Subcutaneous abdominal adipose tissue (tissue), 5 donors: Measurements from ENCODE around the gene SOX14.

ENCODE experiments used
- H3K27ac ChIP-seq: one replicate; pipeline ENCODE4 v1.7.0; 2013; ENCODE audit warnings: low read depth, mild to moderate bottlenecking, inconsistent platforms, low read length, moderate library complexity
- H3K27me3 ChIP-seq, 5 donors: one replicate each; pipeline ENCODE4 v1.7.0; 2013; ENCODE audit warnings: low read length in 5 of 5, inconsistent platforms in 1 of 5; ENCODE audit not compliant: control insufficient read depth in 5 of 5, insufficient read depth in 4 of 5
- H3K36me3 ChIP-seq, 5 donors: one replicate each; pipeline ENCODE4 v1.7.0; 2013; ENCODE audit warnings: low read length in 5 of 5; ENCODE audit not compliant: control insufficient read depth in 5 of 5, insufficient read depth in 5 of 5
- H3K4me1 ChIP-seq, 5 donors: one replicate each; pipeline ENCODE4 v1.7.0; 2013; ENCODE audit warnings: low read length in 5 of 5, mild to moderate bottlenecking in 3 of 5, moderate library complexity in 1 of 5; ENCODE audit not compliant: control insufficient read depth in 5 of 5, insufficient read depth in 5 of 5
- H3K4me3 ChIP-seq, 5 donors: one replicate each; pipeline ENCODE4 v1.7.0; 2013; ENCODE audit warnings: low read length in 5 of 5, low read depth in 1 of 5
- H3K9ac ChIP-seq, 5 donors: one replicate each; pipeline ENCODE4 v1.7.0; 2013; ENCODE audit warnings: low read length in 5 of 5, mild to moderate bottlenecking in 4 of 5, moderate library complexity in 3 of 5
- H3K9me3 ChIP-seq, 5 donors: one replicate each; pipeline ENCODE4 v1.7.0; 2013; ENCODE audit warnings: low read length in 5 of 5; ENCODE audit not compliant: control insufficient read depth in 5 of 5
- donor health status: healthy.
- donor health status: healthy.
- donor health status: healthy.
- donor health status: healthy.
- donor health status: healthy.

The SOX14 gene

GRCh38 chr3:137789236-137789635, 25.1 kb downstream of the SOX14 start:
- Histone ChIP-seq H3K27me3 (peaks cover 0 to 5% (median 0%) of the 10 kb centered on the region in 5 donors), H3K9ac (no peak overlapping the region), H3K4me3 (no peak overlapping the region), H3K27ac (no peak overlapping the region), H3K4me1 (no peaks in the 10 kb centered on the region), H3K36me3 (no peaks in the 10 kb centered on the region), H3K9me3 (no peaks in the 10 kb centered on the region)

- Histone ChIP-seq H3K9me3 (no peaks in the 10 kb centered on the region), H3K36me3 (no peaks in the 10 kb centered on the region), H3K27me3 (no peaks in the 10 kb centered on the region), H3K9ac (no peak overlapping the region), H3K4me1 (peaks cover 0 to 5% (median 0%) of the 10 kb centered on the region in 5 donors), H3K4me3 (no peak overlapping the region), H3K27ac (no peak overlapping the region)
Measured at GRCh38 chr3:137792626-137793271, 28.6 kb downstream of the SOX14 start.

GRCh38 chr3:137796993-137797392, 32.9 kb downstream of the SOX14 start:
- Histone ChIP-seq H3K36me3 (no peaks in the 10 kb centered on the region), H3K9ac (no peak overlapping the region), H3K27ac (no peak overlapping the region)

DNA sequence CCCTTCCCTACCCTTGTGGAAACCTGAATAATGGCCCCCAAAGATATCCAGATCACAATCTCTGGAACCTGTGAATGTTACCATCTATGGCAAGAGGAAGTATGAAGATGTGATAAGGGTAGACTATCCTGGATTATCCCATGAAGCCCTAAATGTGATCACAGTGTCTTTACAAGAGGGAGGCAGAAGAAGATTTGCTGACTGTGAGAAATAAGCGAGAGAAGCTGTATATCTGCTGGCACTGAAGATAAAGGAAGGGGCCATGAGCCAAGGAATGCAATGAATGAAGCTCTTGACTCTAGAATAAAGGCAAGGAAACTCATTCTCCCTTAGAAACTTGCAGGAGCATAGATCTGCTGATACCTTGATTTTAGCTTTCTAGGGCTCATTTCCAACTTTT, 39.1 kb downstream of the SOX14 start:
- H3K4me3 ChIP-seq: no peak overlapping the region
- H3K36me3 ChIP-seq: no peaks in the 10 kb centered on the region
- H3K9ac ChIP-seq: no peak overlapping the region
- peaks cover 0 to 10% (median 0%) of the 10 kb centered on the region in 5 donors for H3K9me3 ChIP-seq
- H3K27ac ChIP-seq: no peak overlapping the region
- H3K27me3 ChIP-seq: peaks cover 0 to 2% (median 0%) of the 10 kb centered on the region in 5 donors
- no peaks in the 10 kb centered on the region for H3K4me1 ChIP-seq

More at GRCh38 chr3:137796993-137797392, 32.9 kb downstream of the SOX14 start:
- Histone ChIP-seq H3K4me3 (no peak overlapping the region), H3K9me3 (peaks cover 0 to 5% (median 0%) of the 10 kb centered on the region in 5 donors), H3K4me1 (peaks cover 0 to 5% (median 0%) of the 10 kb centered on the region in 5 donors), H3K27me3 (no peaks in the 10 kb centered on the region)

GRCh38 chr3:137807998-137808397, 43.9 kb downstream of the SOX14 start:
- no peak overlapping the region for H3K4me3 ChIP-seq
- no peaks in the 10 kb centered on the region for H3K36me3 ChIP-seq
- H3K27me3 ChIP-seq: peaks cover 0 to 2% (median 0%) of the 10 kb centered on the region in 5 donors
- no peaks in the 10 kb centered on the region for H3K4me1 ChIP-seq
- no peak overlapping the region for H3K27ac ChIP-seq
- no peak overlapping the region for H3K9ac ChIP-seq
- H3K9me3 ChIP-seq: peaks cover 0 to 4% (median 0%) of the 10 kb centered on the region in 5 donors

- peaks cover 0 to 2% (median 0%) of the 10 kb centered on the region in 5 donors for H3K27me3 ChIP-seq
- H3K27ac ChIP-seq: no peak overlapping the region
- H3K9ac ChIP-seq: no peak overlapping the region
- no peaks in the 10 kb centered on the region for H3K9me3 ChIP-seq
- H3K36me3 ChIP-seq: no peaks in the 10 kb centered on the region
- no peaks in the 10 kb centered on the region for H3K4me1 ChIP-seq
- H3K4me3 ChIP-seq: no peak overlapping the region
Measured at GRCh38 chr3:137809509-137809908, 45.4 kb downstream of the SOX14 start.

GRCh38 chr3:137812023-137812422, 47.9 kb downstream of the SOX14 start:
- peaks cover 0 to 3% (median 0%) of the 10 kb centered on the region in 5 donors for H3K27me3 ChIP-seq
- no peak overlapping the region for H3K9ac ChIP-seq
- H3K4me1 ChIP-seq: no peaks in the 10 kb centered on the region
- H3K4me3 ChIP-seq: no peak overlapping the region
- H3K36me3 ChIP-seq: no peaks in the 10 kb centered on the region
- no peak overlapping the region for H3K27ac ChIP-seq
- no peaks in the 10 kb centered on the region for H3K9me3 ChIP-seq

DNA sequence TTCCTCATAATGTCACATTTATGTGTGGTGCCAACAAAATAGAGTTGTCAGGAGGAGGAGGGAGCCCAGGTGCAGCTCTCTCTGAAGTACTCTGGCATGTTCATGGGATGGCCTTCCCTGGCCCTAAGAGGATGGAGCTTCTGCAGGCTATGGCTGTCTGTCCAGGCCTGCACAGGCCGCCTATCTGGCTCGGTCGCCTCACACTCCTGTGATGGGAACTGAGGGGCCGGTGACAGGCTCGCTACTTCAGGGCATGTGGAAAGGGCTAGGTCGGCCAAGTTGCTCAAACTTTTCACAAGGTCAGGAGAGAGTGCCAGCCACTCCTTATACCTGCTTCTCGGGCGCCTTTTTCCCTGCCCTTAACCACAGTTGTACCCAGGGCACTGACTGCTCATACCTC, 51.1 kb downstream of the SOX14 start:
- no peaks in the 10 kb centered on the region for H3K9me3 ChIP-seq
- no peaks in the 10 kb centered on the region for H3K4me1 ChIP-seq
- no peak overlapping the region for H3K4me3 ChIP-seq
- no peak overlapping the region for H3K27ac ChIP-seq
- H3K36me3 ChIP-seq: no peaks in the 10 kb centered on the region
- H3K27me3 ChIP-seq: peaks cover 0 to 3% (median 0%) of the 10 kb centered on the region in 5 donors
- H3K9ac ChIP-seq: no peak overlapping the region
